Measurements from ENCODE around the gene PRKD3. TPM values are rescaled to one million over a fixed set of nuclear protein-coding genes. Genes with fewer than 3 reads are reported as not detected.

PRKD3 gene
- total RNA-seq, 2 experiments from 2014 or later = 40.5 to 44.1 TPM

DNA sequence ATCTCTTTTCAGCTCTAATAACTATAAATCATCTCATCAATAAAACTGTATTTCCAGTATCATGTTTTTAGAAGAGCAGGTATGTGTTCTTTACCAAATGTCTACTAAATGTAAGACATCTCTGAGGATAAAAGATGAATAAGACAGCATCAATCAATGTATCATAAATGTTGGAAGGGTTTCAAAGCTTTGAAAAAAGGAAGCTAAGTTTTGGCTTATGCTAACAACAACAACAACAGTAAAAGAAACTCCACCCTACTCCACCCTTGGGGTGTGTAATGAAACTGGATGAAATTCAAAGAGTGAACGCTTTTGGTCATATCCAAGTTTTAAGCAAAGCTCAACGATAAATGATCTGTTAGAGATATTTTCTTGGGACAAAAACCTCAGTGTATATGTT, 17.1 kb downstream of the PRKD3 start:
- Mint-ChIP-seq H3K9me3 (no peaks in the 10 kb centered on the region), H3K27me3 (no peaks in the 10 kb centered on the region), H3K27ac (no peak overlapping the region), H3K4me1 (ENCODE audit: low read depth) (peaks cover 56% of the 10 kb centered on the region), H3K36me3 (ENCODE audit: low read depth) (peaks cover 5% of the 10 kb centered on the region), H3K4me3 (no peak overlapping the region)
- no peaks in the 10 kb centered on the region for H3K36me3 ChIP-seq (ENCODE audit: insufficient read depth, low read length)
- ChIA-PET CTCF (no interaction called here), POLR2A (interaction anchor here (1.5 kb wide), 1 partner anchor 11 kb away, joined by 3 read pairs; no protein-coding TSS in a partner anchor)
- no peaks in the 10 kb centered on the region for H3K27me3 ChIP-seq (ENCODE audit: control insufficient read depth in 1 of 2, insufficient read depth in 2 of 2, low read length in 2 of 2)
- H3K4me3 ChIP-seq (ENCODE audit: low read length) = no peak overlapping the region
- no peaks in the 10 kb centered on the region for H3K4me1 ChIP-seq (ENCODE audit: insufficient read depth, low read length)
- ATAC-seq (ENCODE audit: poor library complexity) (no peak), DNase-seq (no peak)
- TF ChIP-seq, protein P1, sequence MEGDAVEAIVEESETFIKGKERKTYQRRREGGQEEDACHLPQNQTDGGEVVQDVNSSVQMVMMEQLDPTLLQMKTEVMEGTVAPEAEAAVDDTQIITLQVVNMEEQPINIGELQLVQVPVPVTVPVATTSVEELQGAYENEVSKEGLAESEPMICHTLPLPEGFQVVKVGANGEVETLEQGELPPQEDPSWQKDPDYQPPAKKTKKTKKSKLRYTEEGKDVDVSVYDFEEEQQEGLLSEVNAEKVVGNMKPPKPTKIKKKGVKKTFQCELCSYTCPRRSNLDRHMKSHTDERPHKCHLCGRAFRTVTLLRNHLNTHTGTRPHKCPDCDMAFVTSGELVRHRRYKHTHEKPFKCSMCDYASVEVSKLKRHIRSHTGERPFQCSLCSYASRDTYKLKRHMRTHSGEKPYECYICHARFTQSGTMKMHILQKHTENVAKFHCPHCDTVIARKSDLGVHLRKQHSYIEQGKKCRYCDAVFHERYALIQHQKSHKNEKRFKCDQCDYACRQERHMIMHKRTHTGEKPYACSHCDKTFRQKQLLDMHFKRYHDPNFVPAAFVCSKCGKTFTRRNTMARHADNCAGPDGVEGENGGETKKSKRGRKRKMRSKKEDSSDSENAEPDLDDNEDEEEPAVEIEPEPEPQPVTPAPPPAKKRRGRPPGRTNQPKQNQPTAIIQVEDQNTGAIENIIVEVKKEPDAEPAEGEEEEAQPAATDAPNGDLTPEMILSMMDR (IDR thresholded peaks at IDR 0.05) = no peak
- intact Hi-C loops (cut with DNase I, micrococcal nuclease) = no loop called here
- no peak overlapping the region for H3K27ac ChIP-seq (ENCODE audit: low read depth in 1 of 2, low read length in 2 of 2)
- H3K9me3 ChIP-seq (ENCODE audit: control insufficient read depth in 1 of 2, insufficient read depth in 1 of 2, low read length in 2 of 2) = no peaks in the 10 kb centered on the region

DNA sequence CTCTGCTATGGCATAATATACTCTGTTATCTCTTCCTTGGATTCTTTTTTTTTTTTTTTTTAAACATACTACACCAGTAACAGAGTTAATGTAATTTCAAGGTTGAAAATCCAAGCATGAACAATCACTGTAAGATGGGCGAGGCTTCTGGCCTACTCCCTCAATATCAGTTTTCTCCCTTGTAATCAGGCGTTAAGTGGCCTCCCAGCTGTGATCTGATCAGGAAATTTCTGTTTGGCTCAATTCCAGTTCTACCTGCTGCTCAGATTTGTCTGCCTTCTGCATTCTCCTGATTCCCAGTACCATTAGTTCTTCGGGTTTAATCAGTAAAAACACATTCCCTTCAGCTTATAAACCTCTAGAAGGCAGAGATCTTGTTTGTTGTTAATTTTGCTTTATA, 18.6 kb downstream of the PRKD3 start:
- POLR2A ChIA-PET = no interaction called here
- H3K4me3 Mint-ChIP-seq = no peak overlapping the region
- CTCF ChIA-PET = no interaction called here
- H3K36me3 Mint-ChIP-seq (ENCODE audit: low read depth) = peaks cover 11% of the 10 kb centered on the region
- no peak overlapping the region for H3K4me3 ChIP-seq (ENCODE audit: low read length)
- TF ChIP-seq, protein P1 (IDR thresholded peaks at IDR 0.05) = no peak
- H3K9me3 Mint-ChIP-seq = no peaks in the 10 kb centered on the region
- no peaks in the 10 kb centered on the region for H3K9me3 ChIP-seq (ENCODE audit: control insufficient read depth in 1 of 2, insufficient read depth in 1 of 2, low read length in 2 of 2)
- no peaks in the 10 kb centered on the region for H3K27me3 ChIP-seq (ENCODE audit: control insufficient read depth in 1 of 2, insufficient read depth in 2 of 2, low read length in 2 of 2)
- no peak overlapping the region for H3K27ac Mint-ChIP-seq
- H3K27me3 Mint-ChIP-seq = no peaks in the 10 kb centered on the region
- no peaks in the 10 kb centered on the region for H3K36me3 ChIP-seq (ENCODE audit: insufficient read depth, low read length)
- intact Hi-C loops (cut with DNase I, micrococcal nuclease) = no loop called here
- no peaks in the 10 kb centered on the region for H3K4me1 ChIP-seq (ENCODE audit: insufficient read depth, low read length)
- no peak for ATAC-seq (ENCODE audit: poor library complexity)
- peaks cover 53% of the 10 kb centered on the region for H3K4me1 Mint-ChIP-seq (ENCODE audit: low read depth)
- no peak overlapping the region for H3K27ac ChIP-seq (ENCODE audit: low read depth in 1 of 2, low read length in 2 of 2)
- DNase-seq = no peak

DNA sequence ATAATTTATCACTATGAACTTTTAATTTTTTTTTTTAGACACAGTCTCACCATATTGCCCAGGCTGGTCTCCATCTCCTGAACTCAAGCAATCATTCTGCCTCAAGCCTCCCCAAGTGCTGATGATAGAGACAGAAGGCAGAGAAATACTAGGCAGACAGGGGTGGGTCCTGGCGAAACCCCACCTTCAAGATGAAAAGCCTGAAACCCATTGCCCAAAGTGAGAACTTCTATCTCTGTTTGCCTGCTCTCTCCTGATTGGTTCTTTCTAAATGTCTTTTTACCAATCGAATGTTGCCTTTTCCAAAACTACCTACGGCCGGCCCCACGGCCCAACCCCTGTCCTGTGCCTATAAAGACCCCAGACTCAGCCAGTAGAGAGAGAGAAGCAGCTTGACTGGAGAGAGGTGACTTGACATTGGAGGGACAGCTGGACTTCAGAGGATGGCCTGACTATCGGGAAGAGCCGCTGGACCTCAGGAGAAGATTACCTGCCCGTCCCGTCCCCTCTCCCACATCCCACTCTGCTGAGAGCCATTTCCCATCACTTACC, 21.9 kb downstream of the PRKD3 start:
- Histone ChIP-seq H3K27ac (ENCODE audit: low read depth in 1 of 2, low read length in 2 of 2) (no peak overlapping the region), H3K36me3 (ENCODE audit: insufficient read depth, low read length) (no peaks in the 10 kb centered on the region), H3K4me3 (ENCODE audit: low read length) (no peak overlapping the region), H3K4me1 (ENCODE audit: insufficient read depth, low read length) (no peaks in the 10 kb centered on the region), H3K9me3 (ENCODE audit: control insufficient read depth in 1 of 2, insufficient read depth in 1 of 2, low read length in 2 of 2) (no peaks in the 10 kb centered on the region), H3K27me3 (ENCODE audit: control insufficient read depth in 1 of 2, insufficient read depth in 2 of 2, low read length in 2 of 2) (no peaks in the 10 kb centered on the region)
- Mint-ChIP-seq H3K4me3 (no peak overlapping the region), H3K36me3 (ENCODE audit: low read depth) (peaks cover 17% of the 10 kb centered on the region), H3K27ac (no peak overlapping the region), H3K27me3 (no peaks in the 10 kb centered on the region), H3K4me1 (ENCODE audit: low read depth) (peaks cover 52% of the 10 kb centered on the region), H3K9me3 (peaks cover 2% of the 10 kb centered on the region)
- CTCF ChIA-PET = interaction anchor here (1.7 kb wide), 1 partner anchor 12 kb away, joined by 3 read pairs; no protein-coding TSS in a partner anchor
- DNase-seq (no peak), ATAC-seq (ENCODE audit: poor library complexity) (no peak)
- POLR2A ChIA-PET = no interaction called here
- TF ChIP-seq, protein P1 (IDR thresholded peaks at IDR 0.05) = no peak
- intact Hi-C loops (cut with DNase I, micrococcal nuclease) = no loop called here
